HepG2 (cell line): ENCODE data around the gene EEPD1. TPM values are rescaled to one million over a fixed set of nuclear protein-coding genes. Genes with fewer than 3 reads are reported as not detected.

Experiments used
- ATAC-seq: fragments of 200-7000 bp; cut with Tn5 transposase; 3 replicates; pipeline ENCODE4 v1.9.1; 2020; ENCODE audit warnings: mild to moderate bottlenecking, moderate library complexity
- BruUV-seq: library from RNA; stranded (reverse); fragments of 400-500 nt; replicated peaks from 2 replicates; lab custom pipeline; 2021; lab: Mats Ljungman, UMichigan
- CTCF ChIA-PET: fragments of 300-600 bp; formaldehyde crosslinking; extraction: SDS; loops from one replicate; lab custom pipeline; 2021; ENCODE audit warnings: low total read pairs, inconsistent platforms, low intra/inter-chr PET ratio; lab: Yijun Ruan, JAX
- POLR2A ChIA-PET: fragments of 350-600 bp; sonication (Branson Sonifier 250); formaldehyde crosslinking; loops from one replicate; lab custom pipeline; 2020; ENCODE audit warnings: antibody characterized with exemption, inconsistent platforms; lab: Yijun Ruan, JAX
- DNase-seq: peaks from one replicate; pipeline ENCODE4 v3.0.0-alpha.2; 2015; ENCODE audit warnings: low spot score
- FAIRE-seq: peaks from 3 replicates; lab custom pipeline; 2011; peaks lifted over from hg19 to GRCh38; lab: Jason Lieb, UNC
- H2AFZ ChIP-seq: one replicate; pipeline ENCODE4 v1.6.1; 2011; ENCODE audit warnings: low read length, inconsistent platforms
- H3K27ac ChIP-seq: fragments of 300-600 bp; 3 replicates; pipeline ENCODE4 v1.8.0; 2011; ENCODE audit warnings: mixed run types, mild to moderate bottlenecking, mixed read lengths, low read length, inconsistent platforms; ENCODE audit not compliant: insufficient read depth; ENCODE audit errors: extremely low read length
- H3K27me3 ChIP-seq, 2 experiments: fragments of 200-600 bp in 1 of 2; 2 replicates in 1 of 2; 3 replicates in 1 of 2; pipeline versions ENCODE4 v1.6.0 to v1.8.0; 2011; ENCODE audit warnings: low read length in 2 of 2, mild to moderate bottlenecking in 2 of 2, moderate library complexity in 2 of 2, inconsistent platforms in 1 of 2; ENCODE audit not compliant: insufficient read depth in 2 of 2, control insufficient read depth in 1 of 2
- H3K36me3 ChIP-seq, 2 experiments: fragments of 200-600 bp in 1 of 2; replicated peaks in 1 of 2; 2 replicates in 1 of 2; 3 replicates in 1 of 2; pipeline versions ENCODE4 v1.5.1 to v1.8.0; 2011; ENCODE audit warnings: low read length in 2 of 2, inconsistent platforms in 1 of 2; ENCODE audit not compliant: insufficient read depth in 2 of 2, control insufficient read depth in 1 of 2
- H3K4me1 ChIP-seq: 2 replicates; pipeline ENCODE4 v1.5.1; 2012; ENCODE audit warnings: low read length, inconsistent platforms; ENCODE audit not compliant: insufficient read depth
- H3K4me2 ChIP-seq: 2 replicates; pipeline ENCODE4 v1.6.0; 2011; ENCODE audit warnings: low read depth, low read length, inconsistent platforms
- H3K4me3 ChIP-seq, 3 experiments: fragments of 200-600 bp in 1 of 3; sonication (generic), shearing (Covaris generic) in 1 of 3; replicated peaks in 1 of 3; 2 replicates each; pipeline ENCODE4 v1.5.1; 2011 to 2016; ENCODE audit warnings: low read length in 3 of 3, inconsistent platforms in 2 of 3, low read depth in 2 of 3, mild to moderate bottlenecking in 2 of 3, control low read depth in 1 of 3, mixed read lengths in 1 of 3; ENCODE audit not compliant: insufficient read depth in 1 of 3
- H3K79me2 ChIP-seq: one replicate; pipeline ENCODE4 v1.6.1; 2011; ENCODE audit warnings: low read length, inconsistent platforms; ENCODE audit not compliant: insufficient read depth
- H3K9ac ChIP-seq: 2 replicates; pipeline ENCODE4 v1.6.0; 2011; ENCODE audit warnings: mild to moderate bottlenecking, low read depth, low read length, inconsistent platforms; ENCODE audit not compliant: insufficient read depth
- H3K9me3 ChIP-seq: 2 replicates; pipeline ENCODE4 v1.5.1; 2012; ENCODE audit warnings: mild to moderate bottlenecking, low read length
- H4K20me1 ChIP-seq: 2 replicates; pipeline ENCODE4 v1.6.0; 2011; ENCODE audit warnings: inconsistent platforms, mild to moderate bottlenecking, low read length, moderate library complexity; ENCODE audit not compliant: insufficient read depth
- ETV5 ChIP-seq: IDR thresholded peaks from 2 replicates; pipeline ENCODE4 v1.6.1; 2018; ENCODE audit warnings: missing biosample characterization, missing genetic modification reagents, inconsistent platforms, borderline replicate concordance
- GATAD2A ChIP-seq: IDR thresholded peaks from 2 replicates; pipeline ENCODE4 v1.6.1; 2016
- HNF4G ChIP-seq, 2 experiments: sonication (generic) in 1 of 2; formaldehyde crosslinking in 1 of 2; IDR thresholded peaks; 2 replicates each; pipeline versions ENCODE4 v1.4.0 to v1.6.1; 2011 to 2020; ENCODE audit warnings: borderline replicate concordance in 2 of 2, low read depth in 2 of 2, mild to moderate bottlenecking in 2 of 2, low read length in 1 of 2, missing genetic modification reagents in 1 of 2, moderate library complexity in 1 of 2
- MEIS1 ChIP-seq: sonication (generic); formaldehyde crosslinking; IDR thresholded peaks from 2 replicates; pipeline ENCODE4 v1.9.0; 2021; ENCODE audit warnings: mild to moderate bottlenecking, missing genetic modification reagents, moderate library complexity, borderline replicate concordance
- PAF1 ChIP-seq: IDR thresholded peaks from 2 replicates; pipeline ENCODE4 v1.6.1; 2016; ENCODE audit warnings: missing genetic modification reagents, missing compliant biosample characterization
- ZBTB7B ChIP-seq: sonication (generic); formaldehyde crosslinking; IDR thresholded peaks from 2 replicates; pipeline ENCODE4 v1.4.0; 2020; ENCODE audit warnings: missing genetic modification reagents
- ZNF121 ChIP-seq: sonication (generic); formaldehyde crosslinking; IDR thresholded peaks from 2 replicates; pipeline ENCODE4 v1.5.0; 2020; ENCODE audit warnings: mild to moderate bottlenecking, missing genetic modification reagents
- WGBS: methylation state at CpG from one replicate; pipeline ENCODE4 v1.1.6; 2017; ENCODE audit warnings: low lambda C conversion rate; 5-methylcytosine and 5-hydroxymethylcytosine counted together
- in situ Hi-C: cut with HindIII; loops from 2 replicates; pipeline ENCODE4 v1.10.0; 2017; ENCODE audit warnings: low pct_unique_long_range_greater_than_20kb; ENCODE audit not compliant: extremely low pct_ligation_motif_present
- intact Hi-C: fragments of 100-400 bp; cut with micrococcal nuclease; formaldehyde crosslinking; loops from one replicate; pipeline ENCODE4 v1.10.0; 2022; ENCODE audit not compliant: unreplicated experiment
- polyA plus RNA-seq, 8 experiments: library from polyadenylated mRNA; depleted of rRNA in 3 of 8; stranded (reverse) in 7 of 8; unstranded in 1 of 8; fragments of >200 nt; fragmentation: Illumina TruSeq in 4 of 8; extraction: Trizol in 4 of 8; gene quantifications; 2 replicates each; pipeline versions ENCODE4 v1.2.1 to v1.2.3, GENCODE V29; 2011 to 2016; ENCODE audit warnings: low read depth in 4 of 8, missing spikeins in 1 of 8, mixed read lengths in 1 of 8; ENCODE audit not compliant: insufficient read depth in 1 of 8
- total RNA-seq, 5 experiments: library from RNA; depleted of rRNA; stranded (reverse); fragments of >200 nt; fragmentation: Illumina TruSeq; extraction: Trizol; gene quantifications; 2 replicates each; pipeline ENCODE4 v1.2.3, GENCODE V29; 2016; ENCODE audit warnings: low read depth in 1 of 5
- TF ChIP-seq, protein P1 (sequence below): sonication (generic); formaldehyde crosslinking; IDR thresholded peaks from 2 replicates; pipeline ENCODE4 v1.5.0; 2020; ENCODE audit warnings: mild to moderate bottlenecking, missing genetic modification reagents

EEPD1 gene
- total and polyA plus RNA-seq, 2 of the 13 experiments (the other 11 are each of a cell fraction or from before 2014, with no cell fraction given): 10.1 to 16.4 TPM

DNA sequence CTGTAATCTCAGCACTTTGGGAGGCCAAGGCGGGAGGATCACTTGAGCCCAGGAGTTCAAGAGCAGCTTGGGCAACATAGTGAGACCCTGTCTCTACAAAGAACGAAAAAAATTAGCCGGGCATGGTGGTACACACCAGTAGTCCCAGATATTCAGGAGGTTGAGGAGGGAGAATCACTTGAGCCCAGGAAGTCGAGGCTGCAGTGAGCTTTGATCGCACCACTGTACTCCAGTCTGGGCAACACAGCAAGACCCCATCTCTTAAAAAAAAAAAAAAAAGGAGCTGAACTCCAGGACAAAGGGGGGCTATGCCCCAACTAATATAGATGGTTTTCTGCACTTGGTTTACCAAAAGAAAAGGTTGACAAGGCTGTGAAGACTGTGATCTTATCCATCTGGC, 135.4 kb downstream of the EEPD1 start:
- H3K9me3 ChIP-seq: no peaks in the 10 kb centered on the region
- no peak for FAIRE-seq
- no peak overlapping the region for H3K4me3 ChIP-seq
- peaks cover 3 to 8% of the 10 kb centered on the region in 2 experiments; a peak in 4 of 5 replicates for H3K36me3 ChIP-seq
- H3K4me1 ChIP-seq: peaks cover 79% of the 10 kb centered on the region
- in situ Hi-C loops: no loop called here
- H3K27me3 ChIP-seq: no peaks in the 10 kb centered on the region
- H3K27ac ChIP-seq: peak overlapping the region; percentile 75
- no peak overlapping the region for H3K9ac ChIP-seq
- H4K20me1 ChIP-seq: no peaks in the 10 kb centered on the region
- WGBS: 96% methylated on average over 5 of the region's 5 CpGs
- TF ChIP-seq, protein P1, sequence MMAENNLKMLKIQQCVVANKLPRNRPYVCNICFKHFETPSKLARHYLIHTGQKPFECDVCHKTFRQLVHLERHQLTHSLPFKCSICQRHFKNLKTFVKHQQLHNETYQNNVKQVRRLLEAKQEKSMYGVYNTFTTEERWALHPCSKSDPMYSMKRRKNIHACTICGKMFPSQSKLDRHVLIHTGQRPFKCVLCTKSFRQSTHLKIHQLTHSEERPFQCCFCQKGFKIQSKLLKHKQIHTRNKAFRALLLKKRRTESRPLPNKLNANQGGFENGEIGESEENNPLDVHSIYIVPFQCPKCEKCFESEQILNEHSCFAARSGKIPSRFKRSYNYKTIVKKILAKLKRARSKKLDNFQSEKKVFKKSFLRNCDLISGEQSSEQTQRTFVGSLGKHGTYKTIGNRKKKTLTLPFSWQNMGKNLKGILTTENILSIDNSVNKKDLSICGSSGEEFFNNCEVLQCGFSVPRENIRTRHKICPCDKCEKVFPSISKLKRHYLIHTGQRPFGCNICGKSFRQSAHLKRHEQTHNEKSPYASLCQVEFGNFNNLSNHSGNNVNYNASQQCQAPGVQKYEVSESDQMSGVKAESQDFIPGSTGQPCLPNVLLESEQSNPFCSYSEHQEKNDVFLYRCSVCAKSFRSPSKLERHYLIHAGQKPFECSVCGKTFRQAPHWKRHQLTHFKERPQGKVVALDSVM (CRISPR knock-in tag): 0 out of 2 replicates have a peak, but pooled peaks have one; percentile 8
- TF ChIP-seq ZNF121 (CRISPR knock-in tag): peak; percentile 93
- no peak for TF ChIP-seq ZBTB7B (CRISPR knock-in tag)
- no peak for TF ChIP-seq GATAD2A (CRISPR knock-in tag)
- TF ChIP-seq ETV5 (CRISPR knock-in tag): no peak
- no peak for TF ChIP-seq HNF4G (IDR thresholded peaks at IDR 0.05; ENCODE audit: borderline replicate concordance, low read depth, low read length)
- no peak for TF ChIP-seq HNF4G (CRISPR knock-in tag; IDR thresholded peaks at IDR 0.05; ENCODE audit: borderline replicate concordance, low read depth)
- TF ChIP-seq MEIS1: no peak
- TF ChIP-seq PAF1 (CRISPR knock-in tag): no peak
- TF ChIP-seq, all 625 proteins: peak for 2
- ATAC-seq (no peak), DNase-seq (no peak)
- ChIA-PET CTCF (no interaction called here), POLR2A (interaction anchor here (0.9 kb wide), 1 partner anchor 15 kb away, joined by 3 read pairs; no protein-coding TSS in a partner anchor)
- intact Hi-C loops: no loop called here
- Histone ChIP-seq H3K79me2 (no peaks in the 10 kb centered on the region), H2AFZ (no peak overlapping the region), H3K4me2 (no peak overlapping the region)
- BruUV-seq: no TSS peak
